ENCODE data around the gene SORCS3.
A peak's percentile ranks its signal among the peaks of the same experiment; 100 is the strongest.

Gene SORCS3

DNA sequence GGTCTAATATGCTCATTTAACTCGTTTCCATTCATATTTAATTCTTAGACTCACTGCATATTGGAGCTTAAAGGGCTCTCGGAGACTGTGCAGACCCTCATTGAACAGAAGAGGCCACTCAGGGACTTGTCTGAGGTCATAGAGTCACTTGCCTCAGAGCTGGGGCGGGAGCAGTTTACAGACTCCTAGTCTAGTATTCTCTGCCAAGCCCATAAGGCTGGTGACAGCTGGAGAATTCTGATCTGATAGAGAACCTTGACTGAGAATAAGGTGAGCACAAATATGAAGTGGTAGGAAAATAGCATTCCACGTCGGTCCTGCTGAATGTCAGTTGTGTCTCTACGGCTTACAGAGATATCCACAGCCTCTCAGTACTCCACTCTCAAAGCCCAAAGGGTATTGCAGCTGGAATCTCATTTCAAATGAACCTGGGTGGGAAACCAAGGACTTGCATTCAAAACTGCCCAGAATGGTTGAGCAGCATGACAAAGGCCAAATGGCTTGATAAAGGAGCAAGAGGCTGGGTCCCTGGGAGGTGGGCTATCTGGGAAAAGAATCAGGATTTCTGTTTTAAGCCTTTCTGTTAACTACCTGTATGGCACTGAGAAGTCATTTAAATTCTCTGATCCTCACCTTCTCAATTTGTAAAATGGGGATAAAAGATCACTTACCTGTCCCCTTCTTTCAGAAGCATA is 283.2 kb downstream of the SORCS3 start:
- in situ Hi-C loops (cut with HindIII; ENCODE audit: low sequenced_read_pairs), result no loop called here
- H3K4me3 ChIP-seq (ENCODE audit: low read depth, low read length), result no peak overlapping the region
- TF ChIP-seq CTCF (IDR thresholded peaks at IDR 0.05; ENCODE audit: low read depth, low read length), result no peak
- no peak for DNase-seq (ENCODE audit: low read depth, low spot score)

- no peak overlapping the region for H3K4me3 ChIP-seq (ENCODE audit: low read depth, low read length)
- DNase-seq (ENCODE audit: low read depth, low spot score), result peak; percentile 26
- in situ Hi-C loops (cut with HindIII; ENCODE audit: low sequenced_read_pairs), result no loop called here
- peak; percentile 62 for TF ChIP-seq CTCF (IDR thresholded peaks at IDR 0.05; ENCODE audit: low read depth, low read length)
Measured at GRCh38 chr10:104925232-104925851, 284.3 kb downstream of the SORCS3 start.

- H3K4me3 ChIP-seq (ENCODE audit: low read depth, low read length), result no peak overlapping the region
- no peak for DNase-seq (ENCODE audit: low read depth, low spot score)
- TF ChIP-seq CTCF (IDR thresholded peaks at IDR 0.05; ENCODE audit: low read depth, low read length), result no peak
- in situ Hi-C loops (cut with HindIII; ENCODE audit: low sequenced_read_pairs), result no loop called here
Measured at GRCh38 chr10:104928734-104929133, 287.6 kb downstream of the SORCS3 start.

GRCh38 chr10:104931612-104932134 is 290.6 kb downstream of the SORCS3 start:
- no peak overlapping the region for H3K4me3 ChIP-seq (ENCODE audit: low read depth, low read length)
- no peak for TF ChIP-seq CTCF (IDR thresholded peaks at IDR 0.05; ENCODE audit: low read depth, low read length)
- in situ Hi-C loops (cut with HindIII; ENCODE audit: low sequenced_read_pairs), result no loop called here
- no peak for DNase-seq (ENCODE audit: low read depth, low spot score)

- no peak for TF ChIP-seq CTCF (IDR thresholded peaks at IDR 0.05; ENCODE audit: low read depth, low read length)
- in situ Hi-C loops (cut with HindIII; ENCODE audit: low sequenced_read_pairs), result no loop called here
- no peak for DNase-seq (ENCODE audit: low read depth, low spot score)
- no peak overlapping the region for H3K4me3 ChIP-seq (ENCODE audit: low read depth, low read length)
Measured at GRCh38 chr10:104935656-104936055, 294.6 kb downstream of the SORCS3 start.

- DNase-seq (ENCODE audit: low read depth, low spot score), result peak; percentile 97
- TF ChIP-seq CTCF (IDR thresholded peaks at IDR 0.05; ENCODE audit: low read depth, low read length), result no peak
- in situ Hi-C loops (cut with HindIII; ENCODE audit: low sequenced_read_pairs), result no loop called here
- no peak overlapping the region for H3K4me3 ChIP-seq (ENCODE audit: low read depth, low read length)
Measured at GRCh38 chr10:104937567-104937966, 296.5 kb downstream of the SORCS3 start.

Data from astrocyte of the spinal cord (primary cell).